BJ (cell line): ENCODE results near the gene TBK1. TPM values are rescaled to one million over a fixed set of nuclear protein-coding genes. Genes with fewer than 3 reads are reported as not detected.
"Not testable (repeated sequence)": the region's sequence is repeated elsewhere in the genome, so short reads cannot be mapped to it uniquely, and the experiment has no call there.

Experiments
- CTCF ChIA-PET: fragments of 350-600 bp; formaldehyde crosslinking; extraction: SDS; loops from one replicate; lab custom pipeline; 2021; ENCODE audit warnings: antibody characterized with exemption, inconsistent platforms; lab: Yijun Ruan, JAX
- POLR2A ChIA-PET: fragments of 300-600 bp; sonication (Branson Sonifier 250); formaldehyde crosslinking; extraction: SDS; loops from one replicate; lab custom pipeline; 2021; ENCODE audit warnings: antibody characterized with exemption; lab: Charles Lee
- DNase-seq: peaks from one replicate; pipeline ENCODE4 v3.0.0-alpha.2; 2011; ENCODE audit warnings: low read depth
- H3K27me3 ChIP-seq: 2 replicates; pipeline ENCODE4 v1.6.0; 2011; ENCODE audit warnings: low read length; ENCODE audit not compliant: control insufficient read depth, insufficient read depth
- H3K36me3 ChIP-seq: 2 replicates; pipeline ENCODE4 v1.5.1; 2011; ENCODE audit warnings: low read length; ENCODE audit not compliant: control insufficient read depth, insufficient read depth
- H3K4me3 ChIP-seq: 2 replicates; pipeline ENCODE4 v1.5.1; 2011; ENCODE audit warnings: low read depth, mild to moderate bottlenecking, control low read depth, low read length
- CTCF ChIP-seq: IDR thresholded peaks from 2 replicates; pipeline ENCODE4 v1.5.1; 2011; ENCODE audit warnings: low read depth, mild to moderate bottlenecking, control low read depth, inconsistent platforms, low read length, moderate library complexity; ENCODE audit not compliant: insufficient read depth
- polyA plus RNA-seq: library from polyadenylated mRNA; depleted of rRNA; stranded (reverse); fragments of >200 nt; gene quantifications from 2 replicates; pipeline ENCODE4 v1.2.3, GENCODE V29; 2011

The TBK1 gene
- polyA plus RNA-seq, 1 experiment = 5.7 TPM

- no peak for DNase-seq
- H3K36me3 ChIP-seq = no peaks in the 10 kb centered on the region
- ChIA-PET CTCF (interaction anchor here (0.9 to 1.6 kb wide), 3 partner anchors 9 to 15 kb away, joined by 3 read pairs; no protein-coding TSS in a partner anchor), POLR2A (no interaction called here)
- H3K4me3 ChIP-seq = no peak overlapping the region
- TF ChIP-seq CTCF = no peak
- H3K27me3 ChIP-seq = 0 out of 2 replicates have a peak, but pooled peaks cover 3% of the 10 kb centered on the region
Observed at GRCh38 chr12:64534672-64535199, 82.8 kb downstream of the TBK1 start.

- Histone ChIP-seq H3K27me3 (0 out of 2 replicates have a peak, but pooled peaks cover 3% of the 10 kb centered on the region), H3K36me3 (no peaks in the 10 kb centered on the region), H3K4me3 (no peak overlapping the region)
- CTCF ChIA-PET = no interaction called here
- POLR2A ChIA-PET = no interaction called here
- no peak for TF ChIP-seq CTCF
- no peak for DNase-seq
Observed at GRCh38 chr12:64538121-64538520, 86.2 kb downstream of the TBK1 start.

- CTCF ChIA-PET = interaction anchor here (1.2 kb wide), 1 partner anchor 156 kb away, joined by 3 read pairs; no protein-coding TSS in a partner anchor
- H3K36me3 ChIP-seq, DNase-seq, H3K4me3 ChIP-seq, H3K27me3 ChIP-seq, POLR2A ChIA-PET: not testable (repeated sequence)
Observed at GRCh38 chr12:64542409-64543047, 90.6 kb downstream of the TBK1 start.

GRCh38 chr12:64544371-64545080, 92.6 kb downstream of the TBK1 start:
- ChIA-PET CTCF (interaction anchor here (0.6 to 3.2 kb wide), 6 partner anchors 11 to 162 kb away, joined by 3 to 17 read pairs (median 3); no protein-coding TSS in a partner anchor), POLR2A (no interaction called here)
- no peak for DNase-seq
- Histone ChIP-seq H3K36me3 (no peaks in the 10 kb centered on the region), H3K4me3 (no peak overlapping the region), H3K27me3 (no peaks in the 10 kb centered on the region; the same call in 1 of the 2 replicates)
- TF ChIP-seq CTCF = no peak

- no peak overlapping the region for H3K4me3 ChIP-seq
- CTCF ChIA-PET = interaction anchor here (0.6 to 3.2 kb wide), 4 partner anchors 148 to 162 kb away, joined by 3 to 17 read pairs (median 4); no protein-coding TSS in a partner anchor
- H3K36me3 ChIP-seq = no peaks in the 10 kb centered on the region
- H3K27me3 ChIP-seq = no peaks in the 10 kb centered on the region; the same call in 1 of the 2 replicates
- no peak for DNase-seq
- no peak for TF ChIP-seq CTCF
- POLR2A ChIA-PET = no interaction called here
Observed at GRCh38 chr12:64545081-64545382, 93.1 kb downstream of the TBK1 start.
